ENCODE results near the gene COL5A1. TPM values are rescaled to one million over a fixed set of nuclear protein-coding genes. Genes with fewer than 3 reads are reported as not detected.
"Not testable (repeated sequence)": the region's sequence is repeated elsewhere in the genome, so short reads cannot be mapped to it uniquely, and the experiment has no call there.

COL5A1 gene
- total RNA-seq, 4 donors from 2014 or later, result 4.8 to 16.5 (median 9.4) TPM

- intact Hi-C loops (cut with DNase I), result no loop called here
- 67 to 78% methylated on average over 9 to 14 of the region's 14 CpGs for WGBS, 2 donors
Observed at GRCh38 chr9:134640506-134641172, 964 bp upstream of the COL5A1 start.

GRCh38 chr9:134641990-134642384 lies 384 bp downstream of the COL5A1 start:
- 2% methylated on average over 13 of the region's 58 CpGs; no CpG with 5 or more reads in 1 of the 2 donors for WGBS, 2 donors
- no peaks in the 10 kb centered on the region for H3K9me3 ChIP-seq
- H3K4me3 ChIP-seq (replicated peaks in 1 of 3), result peak overlapping the region in 2 of 3 donors; percentile 25 to 32
- intact Hi-C loops (cut with DNase I), result no loop called here
- DNase-seq, result no peak
- no peaks in the 10 kb centered on the region for H3K27me3 ChIP-seq
- no peaks in the 10 kb centered on the region for H3K36me3 ChIP-seq
- H3K4me1 ChIP-seq, result peaks cover 4 to 14% of the 10 kb centered on the region in 2 donors
- no peak for TF ChIP-seq POLR2A (IDR thresholded peaks at IDR 0.05)
- no peak for TF ChIP-seq CTCF (IDR thresholded peaks at IDR 0.05)
- peak overlapping the region in 2 of 3 donors; percentile 61 to 65 for H3K27ac ChIP-seq

More at GRCh38 chr9:134640506-134641172, 964 bp upstream of the COL5A1 start:
- no peak for DNase-seq
- Histone ChIP-seq H3K4me1 (peaks cover 4 to 12% of the 10 kb centered on the region in 2 donors), H3K27me3 (no peaks in the 10 kb centered on the region), H3K27ac (no peak overlapping the region), H3K9me3 (no peaks in the 10 kb centered on the region), H3K36me3 (no peaks in the 10 kb centered on the region), H3K4me3 (replicated peaks in 1 of 3) (peak overlapping the region in 1 of 3 donors; percentile 32)
- TF ChIP-seq CTCF (IDR thresholded peaks at IDR 0.05) (no peak), POLR2A (IDR thresholded peaks at IDR 0.05) (no peak)

DNA sequence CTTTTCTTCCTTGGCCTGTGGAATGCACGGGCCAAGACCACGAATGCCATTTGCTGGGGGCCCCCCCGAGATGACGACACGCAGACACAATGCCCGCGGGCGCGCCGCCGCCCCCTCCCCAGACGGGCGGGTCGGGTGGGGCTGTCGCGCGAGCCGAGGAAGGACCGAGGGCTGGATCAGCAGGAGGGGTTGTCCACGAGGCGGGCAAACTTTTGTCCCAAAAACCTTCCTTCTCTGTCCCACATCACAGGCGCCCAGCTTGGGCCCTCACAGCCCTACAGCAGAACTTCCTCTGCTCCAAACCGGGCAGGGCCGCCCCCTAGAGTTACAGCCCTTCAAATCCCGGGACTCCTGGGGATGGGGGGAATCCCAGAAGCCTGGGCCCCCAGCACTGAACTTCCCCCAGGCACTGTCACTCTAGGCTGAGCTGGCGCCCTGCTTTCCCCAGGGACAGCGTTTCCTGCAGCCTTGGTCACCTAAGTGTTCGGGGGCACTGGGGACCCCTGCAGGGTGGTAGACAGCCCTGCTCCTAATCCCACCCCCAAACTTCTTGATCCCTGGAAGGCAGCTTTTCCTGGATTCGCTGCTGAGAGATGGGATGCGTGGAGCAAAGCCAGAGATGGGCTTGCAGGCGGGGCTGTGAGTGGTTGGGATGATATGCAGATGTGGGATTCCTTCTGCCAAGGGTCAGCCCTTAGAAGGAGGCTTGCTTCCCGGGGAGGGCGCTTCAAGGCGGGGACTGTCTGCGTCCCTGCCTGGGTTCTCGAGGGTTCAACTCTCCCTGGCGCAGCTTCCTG lies 980 bp downstream of the COL5A1 start:
- Histone ChIP-seq H3K9me3 (no peaks in the 10 kb centered on the region), H3K27me3 (no peaks in the 10 kb centered on the region), H3K36me3 (no peaks in the 10 kb centered on the region), H3K4me1 (peaks cover 4 to 14% of the 10 kb centered on the region in 2 donors), H3K4me3 (replicated peaks in 1 of 3) (peak overlapping the region in 1 of 3 donors; percentile 32), H3K27ac (peak overlapping the region in 2 of 3 donors; percentile 36 to 43)
- TF ChIP-seq POLR2A (IDR thresholded peaks at IDR 0.05) (no peak), CTCF (IDR thresholded peaks at IDR 0.05) (no peak)
- intact Hi-C loops (cut with DNase I), result no loop called here
- WGBS, 2 donors, result 12 to 16% methylated on average over 10 to 18 of the region's 37 CpGs
- peak; percentile 13 to 17 for DNase-seq

GRCh38 chr9:134643222-134643671 lies 1.6 kb downstream of the COL5A1 start:
- WGBS, 2 donors, result 36 to 41% methylated on average over 15 to 16 of the region's 16 CpGs
- Histone ChIP-seq H3K4me3 (replicated peaks in 1 of 3) (peak overlapping the region in 1 of 3 donors; percentile 32), H3K9me3 (no peaks in the 10 kb centered on the region), H3K36me3 (no peaks in the 10 kb centered on the region), H3K27me3 (no peaks in the 10 kb centered on the region), H3K4me1 (peaks cover 4 to 14% of the 10 kb centered on the region in 2 donors), H3K27ac (peak overlapping the region in 2 of 3 donors; percentile 28 to 36)
- DNase-seq, result no peak
- intact Hi-C loops (cut with DNase I), result no loop called here
- TF ChIP-seq POLR2A (IDR thresholded peaks at IDR 0.05), result no peak
- TF ChIP-seq CTCF (IDR thresholded peaks at IDR 0.05), result no peak

DNA sequence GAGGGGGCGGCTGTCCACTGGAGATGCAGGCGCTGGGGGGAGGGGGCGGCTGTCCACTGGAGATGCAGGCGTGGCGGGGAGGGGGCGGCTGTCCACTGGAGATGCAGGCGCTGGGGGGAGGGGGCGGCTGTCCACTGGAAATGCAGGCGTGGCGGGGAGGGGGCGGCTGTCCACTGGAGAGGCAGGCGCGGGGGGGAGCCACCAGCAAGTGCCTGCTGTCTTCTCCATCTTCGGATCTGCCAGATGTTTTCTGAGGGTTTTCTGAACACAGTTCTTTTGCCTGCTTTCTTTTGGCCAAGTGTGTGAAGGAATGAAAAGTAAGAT lies 2.8 kb downstream of the COL5A1 start:
- peaks cover 4 to 14% of the 10 kb centered on the region in 2 donors for H3K4me1 ChIP-seq
- H3K27me3 ChIP-seq; H3K4me3 ChIP-seq (replicated peaks in 1 of 3); intact Hi-C loops (cut with DNase I); DNase-seq; H3K27ac ChIP-seq; H3K36me3 ChIP-seq; H3K9me3 ChIP-seq: not testable (repeated sequence)
- WGBS, 2 donors, result 81 to 83% methylated on average over 8 to 11 of the region's 14 CpGs
